AG09309 (cell line): ENCODE data around the gene ARHGAP25.

ENCODE experiments used
- DNase-seq: peaks from one replicate; pipeline ENCODE4 v3.0.0-alpha.2; 2010; ENCODE audit warnings: low read depth
- H3K4me3 ChIP-seq: 2 replicates; pipeline ENCODE4 v1.5.1; 2011; ENCODE audit warnings: mild to moderate bottlenecking, low read depth, low read length, moderate library complexity; ENCODE audit not compliant: control insufficient read depth
- TF ChIP-seq, protein P1 (sequence below): IDR thresholded peaks from 2 replicates; pipeline ENCODE4 v1.5.1; 2011; ENCODE audit warnings: mild to moderate bottlenecking, low read depth, low read length, inconsistent platforms; ENCODE audit not compliant: insufficient read depth, control insufficient read depth; ENCODE audit errors: missing control alignments

The ARHGAP25 gene

DNA sequence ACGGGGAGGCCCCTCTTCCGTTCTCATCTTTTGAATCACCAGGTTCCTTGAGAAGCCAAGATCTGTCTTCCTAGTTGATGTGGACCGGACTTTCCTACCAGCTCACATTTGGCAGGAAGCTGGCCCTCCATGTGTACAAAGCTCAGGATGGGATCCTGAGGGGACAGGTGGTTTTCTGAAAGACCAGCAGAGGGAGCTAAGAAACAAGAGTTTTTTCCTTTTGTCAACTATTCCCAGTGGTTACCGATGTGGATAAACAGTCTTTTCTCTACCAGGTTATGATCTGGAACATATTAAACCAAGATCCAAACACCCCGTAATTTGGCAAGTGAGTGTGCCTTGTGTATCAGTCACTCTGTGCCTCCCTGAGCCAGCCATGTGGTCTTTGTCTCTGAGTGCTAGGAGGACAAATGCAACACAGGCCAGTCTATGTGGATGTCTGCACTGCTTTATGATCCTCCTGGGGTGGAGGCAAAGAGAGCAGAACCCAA is 25.1 kb upstream of the ARHGAP25 start:
- TF ChIP-seq, protein P1, sequence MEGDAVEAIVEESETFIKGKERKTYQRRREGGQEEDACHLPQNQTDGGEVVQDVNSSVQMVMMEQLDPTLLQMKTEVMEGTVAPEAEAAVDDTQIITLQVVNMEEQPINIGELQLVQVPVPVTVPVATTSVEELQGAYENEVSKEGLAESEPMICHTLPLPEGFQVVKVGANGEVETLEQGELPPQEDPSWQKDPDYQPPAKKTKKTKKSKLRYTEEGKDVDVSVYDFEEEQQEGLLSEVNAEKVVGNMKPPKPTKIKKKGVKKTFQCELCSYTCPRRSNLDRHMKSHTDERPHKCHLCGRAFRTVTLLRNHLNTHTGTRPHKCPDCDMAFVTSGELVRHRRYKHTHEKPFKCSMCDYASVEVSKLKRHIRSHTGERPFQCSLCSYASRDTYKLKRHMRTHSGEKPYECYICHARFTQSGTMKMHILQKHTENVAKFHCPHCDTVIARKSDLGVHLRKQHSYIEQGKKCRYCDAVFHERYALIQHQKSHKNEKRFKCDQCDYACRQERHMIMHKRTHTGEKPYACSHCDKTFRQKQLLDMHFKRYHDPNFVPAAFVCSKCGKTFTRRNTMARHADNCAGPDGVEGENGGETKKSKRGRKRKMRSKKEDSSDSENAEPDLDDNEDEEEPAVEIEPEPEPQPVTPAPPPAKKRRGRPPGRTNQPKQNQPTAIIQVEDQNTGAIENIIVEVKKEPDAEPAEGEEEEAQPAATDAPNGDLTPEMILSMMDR, result peak; percentile 76
- no peak for DNase-seq
- no peak overlapping the region for H3K4me3 ChIP-seq

DNA sequence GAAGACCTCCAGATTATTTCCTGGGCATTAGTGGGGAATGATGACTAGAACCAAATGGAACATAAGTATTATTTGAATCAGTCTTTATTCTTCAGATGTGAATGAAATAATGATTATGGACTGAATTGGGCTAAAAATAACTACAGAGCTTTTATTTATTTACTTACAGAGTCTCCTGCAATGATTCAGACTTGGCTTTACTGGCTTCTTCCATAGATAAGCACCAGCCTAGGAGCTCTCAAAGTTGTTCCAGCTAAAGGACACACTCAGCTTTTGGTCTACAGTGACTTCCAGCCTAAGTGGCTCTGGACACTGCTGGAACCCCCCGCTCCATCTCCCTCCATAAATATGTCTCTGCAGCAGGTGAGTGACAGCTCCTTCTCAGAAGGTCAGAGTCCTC is 24.3 kb upstream of the ARHGAP25 start:
- H3K4me3 ChIP-seq, result no peak overlapping the region
- no peak for DNase-seq
- TF ChIP-seq, protein P1, result no peak

DNA sequence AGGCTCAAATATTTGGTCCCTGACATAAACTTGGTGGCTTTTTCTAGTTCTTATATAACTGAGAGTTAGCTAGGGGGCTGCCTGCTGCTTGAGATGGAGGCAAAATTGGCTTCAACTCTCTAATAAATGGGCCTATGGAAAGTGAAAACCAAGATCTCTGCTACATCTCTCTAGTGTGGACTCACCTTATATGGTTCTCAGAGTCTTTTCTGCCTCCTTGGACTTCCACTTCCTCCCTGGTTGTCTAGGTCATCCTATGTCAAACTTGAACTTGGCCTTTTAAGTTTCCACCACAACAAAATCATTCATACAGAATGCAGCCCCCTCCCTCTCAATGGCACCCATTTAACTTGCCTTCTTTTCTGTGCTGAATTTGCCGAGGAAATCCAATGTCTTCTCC is 23.9 kb upstream of the ARHGAP25 start:
- H3K4me3 ChIP-seq, result no peak overlapping the region
- TF ChIP-seq, protein P1, result no peak
- DNase-seq, result no peak

DNA sequence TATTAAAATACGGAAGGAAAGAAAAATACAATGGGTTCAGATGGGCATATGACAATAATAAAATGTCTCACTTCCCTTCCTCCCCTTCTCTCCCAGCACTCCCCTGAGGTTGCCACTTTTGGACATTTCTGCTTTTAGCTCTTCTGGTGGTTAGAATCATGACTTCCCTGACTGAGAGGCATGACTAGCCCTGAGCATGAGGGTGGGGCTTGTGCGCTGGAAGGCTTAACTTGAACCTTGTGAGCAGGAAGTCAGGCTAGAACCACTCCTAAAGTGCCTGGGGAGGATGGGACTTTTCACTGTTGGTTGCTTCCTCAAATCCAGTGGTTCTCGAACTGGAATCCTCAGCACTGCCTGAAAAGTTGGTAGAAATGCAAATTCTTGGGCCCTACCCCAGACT is 19.7 kb upstream of the ARHGAP25 start:
- H3K4me3 ChIP-seq, result no peak overlapping the region
- DNase-seq, result no peak
- TF ChIP-seq, protein P1, result no peak

DNA sequence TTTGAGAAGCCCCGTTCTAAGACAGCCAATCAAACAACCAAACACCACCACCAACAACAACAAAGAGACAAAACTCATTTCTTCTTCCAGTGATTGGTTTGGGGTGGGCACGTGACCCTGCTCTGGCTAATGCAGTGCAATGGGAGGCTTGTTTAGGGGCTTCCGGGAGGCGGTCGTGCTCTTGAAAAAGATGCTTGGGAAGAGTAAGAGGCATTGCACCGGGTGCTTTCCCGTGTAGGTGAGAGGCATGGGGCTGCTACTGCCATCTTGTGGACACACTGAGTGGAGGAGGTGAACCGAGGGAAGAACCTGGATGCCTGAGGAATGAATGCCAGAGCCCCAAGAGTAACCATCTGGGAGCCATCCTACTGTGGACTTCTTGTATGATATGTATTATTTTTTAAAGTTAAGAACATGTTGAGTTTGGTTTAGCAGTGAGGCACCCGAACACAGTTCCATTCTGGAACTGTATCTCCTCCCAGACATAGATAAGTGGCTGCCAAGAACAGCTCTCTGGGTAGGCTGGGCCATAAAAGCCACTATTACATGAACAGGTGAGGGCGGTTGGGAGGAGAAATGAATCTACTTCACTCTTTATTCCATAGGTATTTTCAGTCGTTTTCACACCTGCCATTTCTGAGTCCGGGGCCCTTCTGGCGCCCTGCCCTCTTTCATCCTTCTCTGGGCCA is 19.1 kb upstream of the ARHGAP25 start:
- H3K4me3 ChIP-seq, result no peak overlapping the region
- TF ChIP-seq, protein P1, result peak; percentile 84
- no peak for DNase-seq

DNA sequence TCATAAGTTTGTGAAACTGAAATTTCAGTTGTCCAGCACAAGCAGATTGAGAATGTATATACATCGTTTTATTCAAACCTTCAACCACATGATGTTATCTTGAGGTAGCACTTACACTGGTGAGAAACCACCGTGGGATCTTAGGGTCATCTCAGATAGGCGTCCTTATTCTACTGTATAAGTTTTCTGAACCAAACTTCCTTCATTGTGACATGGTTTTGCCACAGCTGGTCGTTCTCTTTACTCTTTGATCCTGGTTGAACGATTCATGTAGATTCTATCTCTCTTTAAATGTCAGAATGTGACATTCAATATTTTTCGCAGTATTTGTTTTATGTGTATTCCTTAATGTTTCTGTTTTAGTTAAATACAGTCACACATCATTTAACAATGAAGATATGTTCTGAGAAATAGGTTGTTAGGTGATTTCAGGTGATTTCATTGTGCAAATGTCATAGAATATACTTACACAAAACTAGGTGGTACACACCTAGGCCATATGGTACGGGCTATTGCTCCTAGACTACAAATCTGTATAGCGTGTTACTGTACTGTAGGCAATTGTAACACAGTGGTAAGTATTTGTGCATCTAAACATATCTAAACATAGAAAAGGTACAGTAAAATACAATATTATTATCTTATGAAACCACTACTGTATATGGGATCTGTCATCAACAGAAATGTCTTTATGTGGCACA is 17.9 kb upstream of the ARHGAP25 start:
- TF ChIP-seq, protein P1, result no peak
- no peak for DNase-seq
- H3K4me3 ChIP-seq, result no peak overlapping the region
